Subcutaneous abdominal adipose tissue (tissue), 5 donors: ENCODE data around the gene EIF4E1B.

ENCODE experiments used
- H3K27ac ChIP-seq: one replicate; pipeline ENCODE4 v1.7.0; 2013; ENCODE audit warnings: low read depth, mild to moderate bottlenecking, inconsistent platforms, low read length, moderate library complexity
- H3K27me3 ChIP-seq, 5 donors: one replicate each; pipeline ENCODE4 v1.7.0; 2013; ENCODE audit warnings: low read length in 5 of 5, inconsistent platforms in 1 of 5; ENCODE audit not compliant: control insufficient read depth in 5 of 5, insufficient read depth in 4 of 5
- H3K36me3 ChIP-seq, 5 donors: one replicate each; pipeline ENCODE4 v1.7.0; 2013; ENCODE audit warnings: low read length in 5 of 5; ENCODE audit not compliant: control insufficient read depth in 5 of 5, insufficient read depth in 5 of 5
- H3K4me1 ChIP-seq, 5 donors: one replicate each; pipeline ENCODE4 v1.7.0; 2013; ENCODE audit warnings: low read length in 5 of 5, mild to moderate bottlenecking in 3 of 5, moderate library complexity in 1 of 5; ENCODE audit not compliant: control insufficient read depth in 5 of 5, insufficient read depth in 5 of 5
- H3K4me3 ChIP-seq, 5 donors: one replicate each; pipeline ENCODE4 v1.7.0; 2013; ENCODE audit warnings: low read length in 5 of 5, low read depth in 1 of 5
- H3K9ac ChIP-seq, 5 donors: one replicate each; pipeline ENCODE4 v1.7.0; 2013; ENCODE audit warnings: low read length in 5 of 5, mild to moderate bottlenecking in 4 of 5, moderate library complexity in 3 of 5
- H3K9me3 ChIP-seq, 5 donors: one replicate each; pipeline ENCODE4 v1.7.0; 2013; ENCODE audit warnings: low read length in 5 of 5; ENCODE audit not compliant: control insufficient read depth in 5 of 5
- donor health status: healthy.
- donor health status: healthy.
- donor health status: healthy.
- donor health status: healthy.
- donor health status: healthy.

EIF4E1B gene

DNA sequence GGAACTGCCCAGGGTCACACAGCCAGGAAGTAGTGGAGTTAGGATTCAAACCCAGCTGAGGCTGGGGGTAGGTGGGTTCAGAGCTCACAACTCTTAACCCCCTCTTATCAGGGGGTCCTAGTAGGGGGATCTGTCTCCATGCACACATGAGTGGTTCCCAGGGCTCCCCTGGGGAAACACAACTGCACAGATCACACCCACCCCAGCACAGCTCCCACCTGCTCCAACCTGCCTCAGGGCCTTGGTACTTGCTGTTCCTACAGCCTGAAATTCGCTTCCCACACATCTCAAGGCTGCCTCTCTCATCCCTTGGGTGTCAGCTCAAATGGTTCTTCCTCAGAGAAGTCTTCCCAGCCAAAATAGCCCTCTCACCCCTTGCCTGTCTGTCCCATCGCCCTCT, 5.0 kb upstream of the EIF4E1B start:
- H3K27ac ChIP-seq = no peak overlapping the region
- H3K9me3 ChIP-seq = no peaks in the 10 kb centered on the region
- peaks cover 0 to 18% (median 9%) of the 10 kb centered on the region in 5 donors for H3K4me1 ChIP-seq
- H3K9ac ChIP-seq = no peak overlapping the region
- no peak overlapping the region for H3K4me3 ChIP-seq
- no peaks in the 10 kb centered on the region for H3K36me3 ChIP-seq
- H3K27me3 ChIP-seq = peaks cover 52 to 80% (median 74%) of the 10 kb centered on the region in 5 donors

DNA sequence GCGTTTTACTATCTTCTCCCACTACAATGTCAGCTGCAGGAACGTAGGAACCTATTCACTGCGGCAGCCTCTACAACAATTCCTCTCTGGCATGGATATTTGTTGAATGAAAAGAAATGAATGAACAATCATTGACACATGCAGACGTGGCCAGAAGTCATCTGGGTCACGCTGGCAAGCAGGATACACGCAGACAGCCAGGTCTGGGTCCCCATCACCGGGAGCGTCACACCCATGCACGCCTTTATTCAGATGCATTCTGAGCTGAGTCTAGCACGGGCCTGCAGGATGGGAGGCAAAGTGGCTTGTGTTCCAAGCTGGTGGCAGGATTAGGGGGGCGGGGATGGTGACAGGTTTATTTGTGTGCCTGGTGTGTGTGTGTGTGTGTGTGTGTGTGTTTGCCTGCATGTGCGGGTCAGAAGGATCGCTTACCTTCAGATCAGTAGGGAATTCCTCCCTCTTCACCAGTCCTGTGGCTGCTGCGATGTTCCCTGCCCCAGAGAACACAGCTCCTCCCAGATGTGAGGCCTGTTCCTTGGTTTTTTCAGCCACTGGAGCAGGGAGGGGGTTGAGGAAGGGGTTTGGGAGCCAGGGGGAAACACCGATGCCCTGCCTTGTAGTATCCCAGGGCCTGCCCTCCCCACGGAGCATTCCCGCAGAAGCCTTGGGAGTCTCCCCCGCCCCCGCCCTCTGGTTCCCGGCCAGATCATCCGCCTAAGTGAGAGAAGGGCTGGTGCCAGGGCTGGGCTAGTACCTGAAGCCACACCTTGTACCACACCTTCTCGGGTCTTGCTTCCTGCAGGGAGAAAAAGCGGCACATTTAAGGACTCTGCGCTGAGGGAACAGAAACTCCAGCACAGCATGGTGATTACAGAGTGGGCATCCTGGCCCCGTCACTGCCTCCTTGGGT, 4.3 kb upstream of the EIF4E1B start:
- Histone ChIP-seq H3K27ac (no peak overlapping the region), H3K36me3 (no peaks in the 10 kb centered on the region), H3K27me3 (peaks cover 52 to 79% (median 73%) of the 10 kb centered on the region in 5 donors), H3K4me1 (peaks cover 0 to 15% (median 10%) of the 10 kb centered on the region in 5 donors), H3K9ac (no peak overlapping the region), H3K4me3 (no peak overlapping the region), H3K9me3 (no peaks in the 10 kb centered on the region)

DNA sequence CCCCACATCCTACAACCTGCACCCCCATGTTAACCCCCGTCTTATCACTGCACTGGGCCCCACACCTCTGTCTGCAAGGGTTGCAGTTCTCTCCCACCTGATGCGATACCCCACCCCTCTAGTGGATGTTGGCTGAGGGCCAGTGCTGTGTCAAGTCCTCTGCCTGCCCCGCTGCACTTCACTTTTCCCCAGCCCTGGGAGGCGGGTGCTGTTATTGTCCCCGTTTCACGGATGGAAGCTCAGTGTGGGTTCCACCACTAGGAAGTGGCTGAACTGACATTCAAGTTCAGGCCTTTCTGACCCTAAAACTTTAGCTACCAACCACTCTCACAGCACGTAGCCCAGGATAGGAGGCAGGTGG, 3.6 kb upstream of the EIF4E1B start:
- no peak overlapping the region for H3K27ac ChIP-seq
- H3K9me3 ChIP-seq = no peaks in the 10 kb centered on the region
- H3K4me3 ChIP-seq = no peak overlapping the region
- H3K36me3 ChIP-seq = no peaks in the 10 kb centered on the region
- peaks cover 52 to 79% (median 74%) of the 10 kb centered on the region in 5 donors for H3K27me3 ChIP-seq
- peaks cover 0 to 15% (median 10%) of the 10 kb centered on the region in 5 donors for H3K4me1 ChIP-seq
- no peak overlapping the region for H3K9ac ChIP-seq

DNA sequence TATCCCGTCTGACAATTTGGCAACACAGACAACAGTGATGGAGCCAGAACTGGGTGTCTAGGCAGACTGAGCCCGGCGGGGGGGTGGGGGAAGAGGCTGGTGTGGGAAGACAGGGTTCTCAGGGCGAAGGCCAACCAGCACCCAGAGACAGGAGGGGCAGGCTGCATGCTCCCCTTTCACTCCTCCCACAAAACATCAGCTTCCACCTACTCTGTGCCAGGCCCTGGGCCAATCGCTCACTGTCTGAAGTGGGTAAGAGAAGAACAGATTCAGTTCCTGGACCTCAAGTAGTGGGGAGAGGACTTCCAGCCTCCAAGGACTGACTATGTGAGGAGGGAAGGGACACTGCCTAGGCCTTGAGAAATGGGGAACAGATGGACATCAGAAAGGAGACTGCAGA, 2.9 kb upstream of the EIF4E1B start:
- no peak overlapping the region for H3K27ac ChIP-seq
- H3K9me3 ChIP-seq = no peaks in the 10 kb centered on the region
- no peak overlapping the region for H3K9ac ChIP-seq
- no peaks in the 10 kb centered on the region for H3K36me3 ChIP-seq
- H3K4me1 ChIP-seq = peaks cover 0 to 15% (median 10%) of the 10 kb centered on the region in 5 donors
- peaks cover 53 to 80% (median 73%) of the 10 kb centered on the region in 5 donors for H3K27me3 ChIP-seq
- H3K4me3 ChIP-seq = no peak overlapping the region

DNA sequence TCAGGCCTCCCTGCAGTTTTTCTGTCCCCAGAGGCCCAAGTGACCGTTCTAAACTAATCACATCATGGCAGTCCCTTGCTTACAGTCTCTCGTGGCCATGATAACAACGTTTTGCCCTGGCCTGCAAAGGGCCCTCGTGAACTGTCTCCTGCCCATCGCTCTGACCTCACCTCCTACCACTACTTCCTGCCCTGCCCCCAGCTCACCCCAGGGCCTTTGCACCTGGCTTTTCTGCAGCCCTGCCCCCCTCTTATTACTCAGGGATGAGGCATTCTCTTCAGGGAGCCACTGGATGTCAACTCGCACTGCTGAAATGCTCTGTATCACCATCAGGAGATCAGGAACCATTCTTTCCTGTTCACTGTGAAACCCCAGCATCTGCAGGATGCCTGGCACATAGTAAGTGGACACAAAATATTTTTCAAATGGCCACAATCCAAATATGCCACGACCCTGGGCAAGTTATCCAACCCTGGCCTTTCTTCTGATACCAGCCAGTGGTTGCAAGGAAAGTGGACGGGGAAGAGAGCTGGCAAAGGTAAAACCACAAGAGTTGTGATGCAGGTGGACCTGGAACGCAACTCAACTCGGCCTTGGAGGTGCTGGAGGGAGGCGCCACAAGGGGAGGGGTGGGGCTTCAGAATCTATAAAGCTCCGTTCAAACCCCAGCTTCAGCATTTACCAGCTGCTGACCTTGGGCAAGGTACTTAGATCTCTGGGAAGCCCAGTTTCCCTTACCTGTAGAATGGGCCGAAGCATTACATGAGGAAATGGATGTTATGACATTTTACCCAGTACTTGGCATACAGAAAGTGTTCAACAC, 1.9 kb upstream of the EIF4E1B start:
- H3K27ac ChIP-seq = no peak overlapping the region
- peaks cover 0 to 15% (median 10%) of the 10 kb centered on the region in 5 donors for H3K4me1 ChIP-seq
- no peak overlapping the region for H3K9ac ChIP-seq
- no peak overlapping the region for H3K4me3 ChIP-seq
- no peaks in the 10 kb centered on the region for H3K9me3 ChIP-seq
- peaks cover 55 to 89% (median 79%) of the 10 kb centered on the region in 5 donors for H3K27me3 ChIP-seq
- no peaks in the 10 kb centered on the region for H3K36me3 ChIP-seq

DNA sequence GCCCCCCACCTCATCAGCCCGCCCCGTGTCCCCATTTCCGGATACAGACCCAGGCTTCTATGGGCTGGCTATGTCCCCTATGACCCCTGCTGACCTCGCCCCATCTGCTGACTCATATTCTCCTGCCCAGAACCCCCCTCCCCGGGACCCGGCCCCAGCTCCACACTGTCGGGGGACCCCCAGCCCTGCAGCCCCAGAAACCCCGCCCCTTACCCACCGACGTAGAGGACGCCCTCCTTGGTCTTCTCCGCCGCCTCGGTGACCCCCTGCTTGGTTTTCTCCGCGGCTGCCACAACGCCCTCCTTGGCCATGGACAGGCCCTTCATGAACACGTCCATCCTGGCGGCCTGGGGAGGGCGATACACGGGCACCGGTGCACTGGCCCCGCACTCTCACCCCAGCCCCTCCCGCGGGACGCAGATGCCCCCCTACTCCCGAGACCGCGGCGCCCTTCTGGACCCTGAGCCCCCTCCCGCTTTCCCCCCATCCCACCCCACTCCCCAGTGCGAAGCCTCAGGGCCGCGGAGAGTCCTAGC, 1.1 kb upstream of the EIF4E1B start:
- Histone ChIP-seq H3K4me1 (peaks cover 0 to 15% (median 10%) of the 10 kb centered on the region in 5 donors), H3K36me3 (no peaks in the 10 kb centered on the region), H3K27ac (no peak overlapping the region), H3K27me3 (peaks cover 57 to 90% (median 79%) of the 10 kb centered on the region in 5 donors), H3K9me3 (no peaks in the 10 kb centered on the region), H3K9ac (no peak overlapping the region), H3K4me3 (peak overlapping the region in 1 of 5 donors; percentile 46)

DNA sequence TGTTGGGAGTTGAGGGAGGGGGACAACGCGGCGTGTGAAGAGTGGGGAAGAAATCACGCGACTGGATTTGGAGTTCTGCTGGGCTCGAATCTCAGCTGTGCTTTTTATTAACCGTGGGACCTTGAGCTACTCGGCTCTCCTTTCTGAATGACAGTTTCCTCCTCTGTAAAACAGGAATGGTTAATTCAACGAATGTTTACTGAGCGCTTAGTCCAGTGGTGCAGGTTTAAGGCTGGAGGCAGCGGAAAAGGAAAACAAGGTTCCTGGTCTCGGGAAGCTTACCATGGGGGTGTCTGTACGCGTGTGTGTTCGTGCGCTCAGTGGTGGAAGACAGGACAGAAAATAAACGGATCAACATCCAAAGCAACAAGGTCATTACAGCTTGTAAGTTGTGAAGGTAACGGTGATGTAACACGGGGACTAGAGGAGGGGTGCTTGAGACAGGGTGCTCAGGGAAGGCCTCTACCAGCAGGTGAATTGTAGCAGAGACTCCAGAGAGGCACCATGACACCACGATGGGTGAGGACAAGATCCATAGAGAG, 277 bp downstream of the EIF4E1B start:
- Histone ChIP-seq H3K27ac (no peak overlapping the region), H3K36me3 (no peaks in the 10 kb centered on the region), H3K9me3 (peaks cover 0 to 5% (median 3%) of the 10 kb centered on the region in 5 donors), H3K4me1 (peaks cover 0 to 15% (median 10%) of the 10 kb centered on the region in 5 donors), H3K27me3 (peaks cover 60 to 91% (median 79%) of the 10 kb centered on the region in 5 donors), H3K4me3 (peak overlapping the region in 3 of 5 donors; percentile 19 to 46 (median 46)), H3K9ac (no peak overlapping the region)

DNA sequence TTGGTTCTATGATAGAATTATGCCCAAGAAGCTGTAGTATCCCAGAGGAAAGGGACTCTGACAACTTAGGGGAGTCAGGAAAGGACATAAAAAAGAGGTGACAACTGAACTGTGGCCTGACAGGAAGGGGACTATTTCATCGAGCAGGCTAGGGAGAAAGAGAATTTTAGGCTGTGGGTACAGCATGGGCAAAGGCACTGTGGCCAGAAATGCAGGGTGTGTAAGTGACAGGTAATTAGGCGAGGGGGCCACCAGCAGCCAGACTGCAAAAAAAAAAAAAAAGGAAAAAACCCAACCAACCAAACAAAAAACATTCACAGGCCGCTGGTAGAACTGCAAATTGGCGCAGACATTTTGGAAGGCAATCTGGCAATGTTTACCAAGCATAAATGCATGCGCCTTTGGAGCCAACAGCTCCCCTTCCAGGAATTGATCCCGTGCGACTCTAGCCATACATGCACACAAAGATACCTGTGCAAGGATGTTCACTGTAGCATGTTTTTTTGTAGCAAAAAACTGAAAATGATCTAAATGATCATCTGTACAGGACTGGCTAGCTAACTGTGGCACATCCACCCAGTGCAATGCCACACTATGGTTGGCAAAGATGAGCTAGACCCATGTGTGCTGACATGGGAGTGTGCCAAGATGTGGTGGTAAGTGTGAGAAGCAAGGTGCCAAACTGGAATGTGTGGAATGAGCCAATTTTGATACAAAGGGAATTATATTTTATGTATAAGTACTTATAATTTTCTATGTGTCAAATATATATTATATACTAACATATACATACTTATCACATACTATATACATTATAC, 1.1 kb downstream of the EIF4E1B start:
- Histone ChIP-seq H3K36me3 (no peaks in the 10 kb centered on the region), H3K27me3 (peaks cover 53 to 85% (median 70%) of the 10 kb centered on the region in 5 donors)

DNA sequence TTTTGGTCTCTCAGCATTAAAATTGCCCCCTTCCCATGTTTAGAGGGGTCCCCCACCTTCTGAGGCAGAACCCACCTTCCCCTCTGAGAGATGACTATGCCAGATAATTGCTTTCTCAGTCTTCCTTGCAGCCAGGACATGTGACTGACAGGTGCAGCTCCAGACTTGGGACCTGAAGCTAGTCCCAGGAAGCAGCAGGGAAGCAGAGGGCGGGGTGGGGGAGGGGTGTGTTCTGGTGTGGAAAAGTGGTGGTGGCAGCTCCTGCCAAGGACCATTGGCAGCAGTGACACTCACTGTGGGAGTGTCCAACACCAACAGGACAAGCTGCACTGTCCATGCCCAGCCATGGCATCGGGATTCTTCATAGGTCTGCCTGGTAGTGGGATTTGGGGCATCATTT, 2.3 kb downstream of the EIF4E1B start:
- Histone ChIP-seq H3K36me3 (no peaks in the 10 kb centered on the region), H3K27me3 (peaks cover 50 to 80% (median 59%) of the 10 kb centered on the region in 5 donors), H3K9me3 (peaks cover 0 to 5% (median 3%) of the 10 kb centered on the region in 5 donors), H3K27ac (no peak overlapping the region), H3K9ac (no peak overlapping the region), H3K4me1 (peaks cover 0 to 15% (median 10%) of the 10 kb centered on the region in 5 donors), H3K4me3 (no peak overlapping the region)

More for the DNA sequence above, 1.1 kb downstream of the EIF4E1B start:
- no peak overlapping the region for H3K27ac ChIP-seq
- H3K9ac ChIP-seq = no peak overlapping the region
- H3K4me1 ChIP-seq = peaks cover 0 to 15% (median 10%) of the 10 kb centered on the region in 5 donors
- H3K4me3 ChIP-seq = no peak overlapping the region
- H3K9me3 ChIP-seq = peaks cover 0 to 5% (median 3%) of the 10 kb centered on the region in 5 donors
